ENCODE measurements around the gene MAD1L1. TPM values are rescaled to one million over a fixed set of nuclear protein-coding genes. Genes with fewer than 3 reads are reported as not detected.

Gene MAD1L1
- total and polyA plus RNA-seq, 11 donors, result 11.1 to 29.7 (median 20.9) TPM

DNA sequence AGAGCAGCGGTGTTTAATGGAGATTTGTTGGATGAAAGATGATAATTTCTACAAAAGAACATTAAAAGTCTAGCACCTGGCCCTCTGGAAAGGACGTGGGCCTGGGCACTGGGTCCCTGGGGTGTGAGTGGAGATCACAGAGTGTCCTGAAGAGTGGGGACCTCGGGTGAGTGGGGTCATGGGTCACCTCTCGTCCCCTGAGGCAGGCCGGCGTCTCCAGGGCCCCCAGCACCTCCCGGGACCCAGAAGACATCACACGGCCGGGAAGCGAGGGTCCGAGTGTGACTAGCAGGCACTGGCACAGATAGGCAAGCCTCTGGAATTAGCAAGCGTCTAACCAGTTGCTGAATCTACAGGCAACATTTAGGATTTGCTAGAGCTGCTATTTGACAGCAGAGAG, 257.2 kb downstream of the MAD1L1 start:
- no peak overlapping the region for H3K27ac ChIP-seq
- DNase-seq, result peak in 2 of 5 donors; percentile 7 to 27
- intact Hi-C loops (cut with DNase I), result no loop called here

DNA sequence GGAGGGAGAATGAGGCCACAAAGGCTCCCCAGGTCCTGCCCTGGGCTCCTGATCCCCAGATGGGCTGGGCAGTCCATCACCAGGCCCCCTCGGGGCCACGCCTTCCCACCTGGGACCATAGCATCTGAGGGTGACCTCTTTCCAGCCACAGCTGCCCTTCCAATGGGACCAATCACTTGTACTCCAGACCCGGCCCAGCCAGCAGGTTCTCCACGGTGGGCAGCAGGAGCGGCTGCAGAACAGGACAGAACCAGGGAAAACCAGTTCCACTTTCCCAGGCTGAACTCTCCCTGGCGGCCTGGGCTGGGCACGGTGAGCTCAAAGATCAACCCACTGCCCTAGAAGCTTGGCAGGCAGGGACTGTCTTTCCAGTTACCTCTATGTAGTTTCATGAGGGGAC, 257.6 kb downstream of the MAD1L1 start:
- Histone ChIP-seq H3K27me3 (no peaks in the 10 kb centered on the region), H3K4me1 (no peaks in the 10 kb centered on the region), H3K36me3 (peaks cover 0 to 15% (median 0%) of the 10 kb centered on the region in 9 donors), H3K9me3 (no peaks in the 10 kb centered on the region), H3K4me3 (no peak overlapping the region), H3K27ac (no peak overlapping the region)
- TF ChIP-seq POLR2A (IDR thresholded peaks at IDR 0.05), result no peak
- peak in 1 of 5 donors; percentile 17 for DNase-seq
- intact Hi-C loops (cut with DNase I), result no loop called here
- no peak for ATAC-seq
- WGBS, 4 donors, result 96 to 100% (median 97%) methylated on average over 2 to 7 of the region's 7 CpGs

More for the DNA sequence above, 257.2 kb downstream of the MAD1L1 start:
- no peak for ATAC-seq
- Histone ChIP-seq H3K36me3 (peaks cover 0 to 16% (median 0%) of the 10 kb centered on the region in 9 donors), H3K4me3 (no peak overlapping the region), H3K27me3 (no peaks in the 10 kb centered on the region), H3K9me3 (no peaks in the 10 kb centered on the region), H3K4me1 (no peaks in the 10 kb centered on the region)
- no peak for TF ChIP-seq POLR2A (IDR thresholded peaks at IDR 0.05)
- TF ChIP-seq, protein P1, sequence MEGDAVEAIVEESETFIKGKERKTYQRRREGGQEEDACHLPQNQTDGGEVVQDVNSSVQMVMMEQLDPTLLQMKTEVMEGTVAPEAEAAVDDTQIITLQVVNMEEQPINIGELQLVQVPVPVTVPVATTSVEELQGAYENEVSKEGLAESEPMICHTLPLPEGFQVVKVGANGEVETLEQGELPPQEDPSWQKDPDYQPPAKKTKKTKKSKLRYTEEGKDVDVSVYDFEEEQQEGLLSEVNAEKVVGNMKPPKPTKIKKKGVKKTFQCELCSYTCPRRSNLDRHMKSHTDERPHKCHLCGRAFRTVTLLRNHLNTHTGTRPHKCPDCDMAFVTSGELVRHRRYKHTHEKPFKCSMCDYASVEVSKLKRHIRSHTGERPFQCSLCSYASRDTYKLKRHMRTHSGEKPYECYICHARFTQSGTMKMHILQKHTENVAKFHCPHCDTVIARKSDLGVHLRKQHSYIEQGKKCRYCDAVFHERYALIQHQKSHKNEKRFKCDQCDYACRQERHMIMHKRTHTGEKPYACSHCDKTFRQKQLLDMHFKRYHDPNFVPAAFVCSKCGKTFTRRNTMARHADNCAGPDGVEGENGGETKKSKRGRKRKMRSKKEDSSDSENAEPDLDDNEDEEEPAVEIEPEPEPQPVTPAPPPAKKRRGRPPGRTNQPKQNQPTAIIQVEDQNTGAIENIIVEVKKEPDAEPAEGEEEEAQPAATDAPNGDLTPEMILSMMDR (IDR thresholded peaks at IDR 0.05), result no peak
- WGBS, 4 donors, result 88 to 99% (median 95%) methylated on average over 4 to 12 of the region's 12 CpGs

DNA sequence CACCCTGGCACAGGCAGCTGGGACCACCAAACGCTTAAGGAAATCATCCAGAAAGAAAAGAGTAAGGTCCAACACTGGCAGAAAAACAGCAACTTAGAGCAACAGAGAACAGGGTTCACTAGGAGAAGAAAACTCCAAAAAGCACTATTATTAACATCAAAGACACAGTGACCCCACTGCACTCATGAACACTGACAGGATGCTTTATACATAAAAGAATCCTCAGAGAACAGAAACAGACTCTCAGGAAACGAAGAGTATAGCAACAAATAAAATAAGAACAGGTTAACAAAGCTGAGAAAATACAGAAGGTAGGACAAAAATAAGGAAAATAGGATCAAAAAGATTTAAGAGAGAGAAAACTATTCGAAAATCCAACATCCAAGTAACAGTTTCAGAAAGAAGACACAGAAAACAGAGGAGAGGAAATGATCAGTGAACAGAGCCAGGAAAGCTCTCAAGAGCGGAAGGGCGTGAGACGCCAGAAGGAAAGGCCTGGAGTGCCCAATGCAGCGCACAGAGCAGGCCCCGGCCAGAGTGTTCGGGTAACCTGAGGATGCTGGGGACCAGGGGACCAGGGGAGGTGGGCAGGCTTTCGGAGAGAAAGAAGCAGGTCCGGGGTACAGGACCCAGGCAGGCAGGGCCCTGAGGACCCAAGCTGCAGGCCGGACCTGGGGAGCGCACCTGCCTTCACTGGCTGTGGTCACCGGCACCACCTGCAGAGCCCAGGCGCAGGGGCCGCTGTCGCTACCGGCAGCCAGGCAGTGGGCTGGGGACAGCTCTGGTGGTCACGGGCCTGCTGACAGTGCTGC, 258.2 kb downstream of the MAD1L1 start:
- peak in 2 of 5 donors; percentile 43 to 64 for DNase-seq
- no peak overlapping the region for H3K4me3 ChIP-seq
- H3K9me3 ChIP-seq, result no peaks in the 10 kb centered on the region
- peaks cover 0 to 13% (median 0%) of the 10 kb centered on the region in 9 donors for H3K36me3 ChIP-seq
- intact Hi-C loops (cut with DNase I), result no loop called here
- no peaks in the 10 kb centered on the region for H3K4me1 ChIP-seq
- 64 to 78% (median 72%) methylated on average over 11 to 19 of the region's 19 CpGs for WGBS, 4 donors
- H3K27me3 ChIP-seq, result no peaks in the 10 kb centered on the region
- H3K27ac ChIP-seq, result peak overlapping the region in 1 of 12 donors; percentile 25
- TF ChIP-seq, protein P1 (IDR thresholded peaks at IDR 0.05), result no peak
- no peak for TF ChIP-seq POLR2A (IDR thresholded peaks at IDR 0.05)
- no peak for ATAC-seq

DNA sequence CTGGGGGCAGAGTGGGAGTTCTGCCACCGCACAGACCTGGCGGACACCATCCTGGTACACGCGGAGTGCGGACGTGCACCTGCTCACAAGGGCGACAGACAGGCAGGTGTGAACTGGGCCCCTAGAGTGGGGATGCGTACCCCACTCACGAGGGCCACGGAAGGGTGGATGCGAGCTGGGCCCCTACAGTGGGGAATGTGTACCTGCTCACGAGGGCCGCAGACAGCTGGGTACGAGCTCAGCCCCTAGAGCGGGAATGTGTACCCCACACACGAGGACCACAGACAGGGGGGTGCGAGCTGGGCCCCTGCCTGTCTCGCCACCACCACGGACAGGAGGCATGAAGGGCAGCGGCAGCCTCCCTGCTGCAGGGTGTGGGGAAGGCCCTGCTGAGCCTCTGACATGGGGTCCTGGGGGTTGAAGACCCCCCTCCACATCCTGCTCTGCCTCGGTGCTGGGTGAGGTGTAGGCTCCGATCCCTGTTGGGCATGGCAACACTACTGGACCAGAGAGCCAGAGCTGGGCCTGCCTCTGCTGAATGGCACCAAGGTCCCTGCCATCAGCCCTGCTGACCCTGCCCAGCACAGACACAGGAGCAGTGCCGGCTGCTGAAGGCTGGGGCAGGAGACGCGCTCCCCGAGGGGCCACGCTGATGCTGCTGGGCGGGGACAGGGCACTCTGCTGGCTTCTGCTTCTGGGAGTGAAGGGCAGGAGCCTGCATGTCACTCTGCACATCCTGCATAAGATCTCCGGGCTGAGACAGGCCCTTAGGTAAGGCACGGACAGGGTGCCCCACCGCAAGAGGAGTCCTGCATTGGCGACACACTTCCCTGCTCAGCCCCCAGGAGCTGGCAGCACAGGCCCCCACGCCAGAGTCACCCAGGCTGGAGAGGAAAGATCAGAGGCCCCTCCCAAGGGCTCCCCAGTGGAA, 259.2 kb downstream of the MAD1L1 start:
- intact Hi-C loops (cut with DNase I), result no loop called here
- Histone ChIP-seq H3K9me3 (no peaks in the 10 kb centered on the region), H3K4me3 (no peak overlapping the region), H3K4me1 (no peaks in the 10 kb centered on the region), H3K36me3 (peaks cover 0 to 13% (median 0%) of the 10 kb centered on the region in 9 donors), H3K27ac (peak overlapping the region in 1 of 12 donors; percentile 25), H3K27me3 (no peaks in the 10 kb centered on the region)
- WGBS, 4 donors, result 91 to 94% (median 92%) methylated on average over 21 to 33 of the region's 33 CpGs
- TF ChIP-seq, protein P1 (IDR thresholded peaks at IDR 0.05), result no peak
- TF ChIP-seq POLR2A (IDR thresholded peaks at IDR 0.05), result no peak
- DNase-seq (peak in 2 of 5 donors; percentile 16 to 43), ATAC-seq (peak in 1 of 4 donors; percentile 24)
